Keratinocyte (primary cell): Measurements from ENCODE around the gene TLE1. TPM values are rescaled to one million over a fixed set of nuclear protein-coding genes. Genes with fewer than 3 reads are reported as not detected.

Experiments
- DNase-seq: peaks from one replicate; pipeline ENCODE4 v3.0.0-alpha.2; 2011; ENCODE audit warnings: low read depth, missing footprints, low spot score
- FAIRE-seq: peaks from 2 replicates; lab custom pipeline; 2011; peaks lifted over from hg19 to GRCh38; lab: Jason Lieb, UNC
- H2AFZ ChIP-seq: 2 replicates; pipeline ENCODE4 v1.6.0; 2012; ENCODE audit warnings: low read length, control low read depth, inconsistent platforms; ENCODE audit not compliant: control insufficient read depth
- H3K27ac ChIP-seq: 2 replicates; pipeline ENCODE4 v1.5.1; 2011; ENCODE audit warnings: low read length; ENCODE audit not compliant: control insufficient read depth, insufficient read depth
- H3K27me3 ChIP-seq: 3 replicates; pipeline ENCODE4 v1.6.0; 2011; ENCODE audit warnings: low read length; ENCODE audit not compliant: control insufficient read depth, insufficient read depth; ENCODE audit errors: extremely low read depth
- H3K36me3 ChIP-seq, 2 experiments: 2 replicates in 1 of 2; 3 replicates in 1 of 2; pipeline ENCODE4 v1.5.1; 2011; ENCODE audit warnings: low read length in 2 of 2, mild to moderate bottlenecking in 1 of 2; ENCODE audit not compliant: control insufficient read depth in 2 of 2, insufficient read depth in 2 of 2; ENCODE audit errors: extremely low read depth in 1 of 2
- H3K4me1 ChIP-seq: 3 replicates; pipeline ENCODE4 v1.5.1; 2011; ENCODE audit warnings: low read length; ENCODE audit not compliant: control insufficient read depth, insufficient read depth; ENCODE audit errors: extremely low read depth
- H3K4me2 ChIP-seq: 3 replicates; pipeline ENCODE4 v1.6.0; 2011; ENCODE audit warnings: low read depth, low read length; ENCODE audit not compliant: control insufficient read depth, insufficient read depth; ENCODE audit errors: extremely low read depth
- H3K4me3 ChIP-seq, 3 experiments: fragments of 200-600 bp in 1 of 3; sonication (generic) in 1 of 3; 2 replicates in 2 of 3; 3 replicates in 1 of 3; pipeline ENCODE4 v1.5.1; 2011 to 2016; ENCODE audit warnings: low read length in 3 of 3, mild to moderate bottlenecking in 3 of 3, control low read depth in 2 of 3, inconsistent platforms in 1 of 3, low read depth in 1 of 3, mixed read lengths in 1 of 3, mixed run types in 1 of 3, moderate library complexity in 1 of 3; ENCODE audit not compliant: control insufficient read depth in 2 of 3, insufficient read depth in 2 of 3; ENCODE audit errors: extremely low read depth in 1 of 3
- H3K79me2 ChIP-seq: 2 replicates; pipeline ENCODE4 v1.6.0; 2012; ENCODE audit warnings: low read length; ENCODE audit not compliant: control insufficient read depth, insufficient read depth
- H3K9ac ChIP-seq: 3 replicates; pipeline ENCODE4 v1.6.0; 2011; ENCODE audit warnings: low read length; ENCODE audit not compliant: control insufficient read depth, insufficient read depth; ENCODE audit errors: extremely low read depth
- H3K9me1 ChIP-seq: 3 replicates; pipeline ENCODE4 v1.6.0; 2011; ENCODE audit warnings: low read length; ENCODE audit not compliant: control insufficient read depth, insufficient read depth; ENCODE audit errors: extremely low read depth
- H3K9me3 ChIP-seq: 2 replicates; pipeline ENCODE4 v1.5.1; 2012; ENCODE audit warnings: low read depth, low read length; ENCODE audit not compliant: control insufficient read depth
- H4K20me1 ChIP-seq: 3 replicates; pipeline ENCODE4 v1.6.0; 2011; ENCODE audit warnings: low read length; ENCODE audit not compliant: control insufficient read depth, insufficient read depth; ENCODE audit errors: extremely low read depth
- CTCF ChIP-seq, 3 experiments: IDR thresholded peaks in 1 of 3; conservative IDR thresholded peaks in 1 of 3; optimal IDR thresholded peaks in 1 of 3; 2 replicates in 2 of 3; 3 replicates in 1 of 3; pipeline versions ENCODE3 to v1.5.1; 2011; ENCODE audit warnings: low read length in 3 of 3, mild to moderate bottlenecking in 3 of 3, moderate library complexity in 2 of 3, control low read depth in 1 of 3, inconsistent platforms in 1 of 3; ENCODE audit not compliant: insufficient read depth in 2 of 3; ENCODE audit errors: extremely low read depth in 1 of 3
- EZH2 ChIP-seq: IDR thresholded peaks from one replicate; pipeline ENCODE4 v1.6.1; 2012; ENCODE audit warnings: inconsistent platforms, mild to moderate bottlenecking, low read length, moderate library complexity
- dilution Hi-C: fragments of 300-500 bp; cut with MboI; formaldehyde crosslinking; loops from one replicate; pipeline ENCODE4 v1.7.0; 2020; ENCODE audit warnings: low sequenced_read_pairs; ENCODE audit not compliant: extremely low pct_ligation_motif_present
- polyA plus RNA-seq, 5 experiments: library from polyadenylated mRNA; depleted of rRNA in 3 of 5; stranded (reverse) in 3 of 5; stranded (forward) in 1 of 5; unstranded in 1 of 5; fragments of >200 nt; gene quantifications; 1 replicate in 1 of 5; 2 replicates in 3 of 5; 3 replicates in 1 of 5; pipeline versions ENCODE4 v1.2.1 to v1.2.3, GENCODE V29; 2011 to 2012; ENCODE audit warnings: missing spikeins in 2 of 5, low read depth in 1 of 5, low replicate concordance in 1 of 5

The TLE1 gene
- polyA plus RNA-seq, 1 donor (not counting 4 experiments of a cell fraction or from before 2014, with no cell fraction given), result 29.6 TPM

GRCh38 chr9:81716409-81716808 is 27.1 kb upstream of the TLE1 start:
- Histone ChIP-seq H3K27ac (no peak overlapping the region), H3K4me1 (no peaks in the 10 kb centered on the region), H3K79me2 (no peaks in the 10 kb centered on the region), H3K4me3 (no peak overlapping the region), H3K36me3 (no peaks in the 10 kb centered on the region), H3K9me3 (no peaks in the 10 kb centered on the region), H3K4me2 (no peak overlapping the region), H4K20me1 (no peaks in the 10 kb centered on the region), H3K9ac (no peak overlapping the region), H3K9me1 (no peaks in the 10 kb centered on the region), H3K27me3 (no peaks in the 10 kb centered on the region), H2AFZ (no peak overlapping the region)
- dilution Hi-C loops, result no loop called here
- no peak for DNase-seq
- TF ChIP-seq EZH2, result no peak
- TF ChIP-seq CTCF (optimal IDR thresholded peaks at IDR 0.05 in 1 of 3, IDR thresholded peaks at IDR 0.05 in 1 of 3, conservative IDR thresholded peaks at IDR 0.05 in 1 of 3; ENCODE audit: extremely low read depth in 1 of 3, insufficient read depth in 2 of 3, low read length in 3 of 3), result no peak
- FAIRE-seq, result no peak

- H3K9ac ChIP-seq, result no peak overlapping the region
- H3K79me2 ChIP-seq, result no peaks in the 10 kb centered on the region
- TF ChIP-seq CTCF (optimal IDR thresholded peaks at IDR 0.05 in 1 of 3, IDR thresholded peaks at IDR 0.05 in 1 of 3, conservative IDR thresholded peaks at IDR 0.05 in 1 of 3; ENCODE audit: extremely low read depth in 1 of 3, insufficient read depth in 2 of 3, low read length in 3 of 3) (no peak), EZH2 (no peak)
- H2AFZ ChIP-seq, result no peak overlapping the region
- H3K9me3 ChIP-seq, result no peaks in the 10 kb centered on the region
- no peaks in the 10 kb centered on the region for H3K4me1 ChIP-seq
- H3K4me2 ChIP-seq, result no peak overlapping the region
- no peak for FAIRE-seq
- no peak overlapping the region for H3K4me3 ChIP-seq
- H3K27me3 ChIP-seq, result no peaks in the 10 kb centered on the region
- H4K20me1 ChIP-seq, result no peaks in the 10 kb centered on the region
- dilution Hi-C loops, result no loop called here
- H3K36me3 ChIP-seq, result no peaks in the 10 kb centered on the region
- no peak overlapping the region for H3K27ac ChIP-seq
- H3K9me1 ChIP-seq, result no peaks in the 10 kb centered on the region
- DNase-seq, result no peak
Observed at GRCh38 chr9:81705578-81705977, 16.2 kb upstream of the TLE1 start.
